OCI-LY7 (cell line): ENCODE data around the gene AGBL3. TPM values are rescaled to one million over a fixed set of nuclear protein-coding genes. Genes with fewer than 3 reads are reported as not detected.

ENCODE experiments used
- BruUV-seq: library from RNA; stranded (reverse); fragments of 400-500 nt; replicated peaks from 2 replicates; lab custom pipeline; 2021; lab: Mats Ljungman, UMichigan
- CTCF ChIA-PET: fragments of 300-600 bp; sonication (Branson Sonifier 250); formaldehyde crosslinking; loops from one replicate; lab custom pipeline; 2022; ENCODE audit warnings: antibody characterized with exemption; ENCODE audit not compliant: unreplicated experiment; lab: Charles Lee
- POLR2A ChIA-PET: fragments of 300-600 bp; sonication (Branson Sonifier 250); formaldehyde crosslinking; loops from one replicate; lab custom pipeline; 2022; ENCODE audit warnings: antibody characterized with exemption; lab: Charles Lee
- DNase-seq: peaks from one replicate; pipeline ENCODE4 v3.0.0-alpha.2; 2015; ENCODE audit warnings: low spot score
- H2AFZ ChIP-seq: fragments of 200-600 bp; sonication (generic), shearing (Covaris generic); 2 replicates; pipeline ENCODE4 v1.6.1; 2014; ENCODE audit warnings: mild to moderate bottlenecking, antibody characterized with exemption, low read length, moderate library complexity
- H3K27ac ChIP-seq: fragments of 200-600 bp; sonication (generic); 2 replicates; pipeline ENCODE4 v1.5.1; 2014; ENCODE audit warnings: mixed run types, low read depth, mild to moderate bottlenecking, moderate library complexity, low read length, inconsistent platforms; ENCODE audit not compliant: poor library complexity, severe bottlenecking
- H3K36me3 ChIP-seq: fragments of 200-600 bp; sonication (generic); 2 replicates; pipeline ENCODE4 v1.6.1; 2014; ENCODE audit warnings: mild to moderate bottlenecking, antibody characterized with exemption, low read length, moderate library complexity, mixed read lengths; ENCODE audit not compliant: insufficient read depth
- H3K4me1 ChIP-seq: fragments of 200-600 bp; sonication (generic); 2 replicates; pipeline ENCODE4 v1.5.1; 2014; ENCODE audit warnings: mild to moderate bottlenecking, low read length; ENCODE audit not compliant: insufficient read depth, poor library complexity, severe bottlenecking
- H3K4me2 ChIP-seq: fragments of 200-600 bp; sonication (generic); 2 replicates; pipeline ENCODE4 v1.6.1; 2014; ENCODE audit warnings: mild to moderate bottlenecking, low read length
- H3K4me3 ChIP-seq: fragments of 200-600 bp; sonication (generic); 2 replicates; pipeline ENCODE4 v1.5.1; 2014; ENCODE audit warnings: mild to moderate bottlenecking, low read depth, low read length; ENCODE audit not compliant: poor library complexity, severe bottlenecking
- H3K79me2 ChIP-seq: fragments of 200-600 bp; sonication (generic); 2 replicates; pipeline ENCODE4 v1.6.1; 2016; ENCODE audit warnings: low read depth, mild to moderate bottlenecking, low read length, moderate library complexity, mixed read lengths; ENCODE audit not compliant: insufficient read depth
- H3K9me2 ChIP-seq: fragments of 200-600 bp; sonication (generic); 2 replicates; pipeline ENCODE4 v1.6.1; 2016; ENCODE audit warnings: mild to moderate bottlenecking, low read length, mixed read lengths; ENCODE audit not compliant: insufficient read depth
- H3K9me3 ChIP-seq: fragments of 200-600 bp; sonication (generic); 2 replicates; pipeline ENCODE4 v1.6.1; 2014; ENCODE audit warnings: mild to moderate bottlenecking, mixed run types, low read length, mixed read lengths
- H4K20me1 ChIP-seq: fragments of 200-600 bp; sonication (generic); 2 replicates; pipeline ENCODE4 v1.6.1; 2014; ENCODE audit warnings: mild to moderate bottlenecking, antibody characterized with exemption, low read length, moderate library complexity, mixed read lengths; ENCODE audit not compliant: insufficient read depth
- EZH2phosphoT487 ChIP-seq: fragments of 200-600 bp; sonication (generic); IDR thresholded peaks from 2 replicates; pipeline ENCODE4 v1.6.1; 2018; ENCODE audit warnings: low read depth, borderline replicate concordance, mild to moderate bottlenecking, mixed run types, antibody characterized with exemption, low read length, moderate library complexity, mixed read lengths
- intact Hi-C: fragments of 100-400 bp; cut with micrococcal nuclease; formaldehyde crosslinking; loops from one replicate; pipeline ENCODE4 v1.10.0; 2022; ENCODE audit not compliant: unreplicated experiment
- total RNA-seq, 2 experiments: library from RNA; depleted of rRNA in 1 of 2; stranded (reverse); fragments of >200 nt in 1 of 2; shearing (Covaris generic) in 1 of 2; gene quantifications; 2 replicates each; pipeline ENCODE4 v1.2.3, GENCODE V29; 2014 to 2022
- TF ChIP-seq, protein P1 (sequence below): fragments of 200-600 bp; sonication (generic); conservative IDR thresholded peaks from 2 replicates; pipeline ENCODE4 v1.5.1; 2014; ENCODE audit warnings: mild to moderate bottlenecking, antibody characterized with exemption, low read length, moderate library complexity, mixed read lengths

AGBL3 gene
- total RNA-seq, 2 experiments from 2014 or later, result 3.5 to 4.9 TPM

DNA sequence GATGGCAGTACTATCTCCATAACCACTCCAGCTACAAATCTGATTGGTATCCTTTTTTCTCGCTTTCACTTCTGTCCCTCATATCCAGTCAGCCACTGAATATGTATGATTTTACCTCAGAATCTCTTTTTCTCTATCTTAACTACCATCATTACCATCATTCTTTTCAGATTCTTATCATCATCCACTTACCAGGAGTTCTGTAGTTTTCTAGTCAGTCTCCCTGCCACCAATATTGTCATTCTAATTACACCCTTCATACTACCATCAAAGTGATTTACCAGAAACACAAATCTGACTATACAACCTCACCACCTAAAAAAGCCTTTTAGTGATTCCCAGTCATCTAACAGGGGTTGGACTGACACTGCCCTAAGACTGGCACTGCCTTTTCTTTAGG is 96.7 kb downstream of the AGBL3 start:
- ChIA-PET POLR2A (no interaction called here), CTCF (no interaction called here)
- no TSS peak for BruUV-seq
- Histone ChIP-seq H3K4me2 (no peak overlapping the region), H3K36me3 (no peaks in the 10 kb centered on the region), H3K4me3 (no peak overlapping the region), H2AFZ (no peak overlapping the region), H3K4me1 (no peaks in the 10 kb centered on the region), H3K9me2 (no peaks in the 10 kb centered on the region), H3K27ac (no peak overlapping the region), H3K79me2 (no peaks in the 10 kb centered on the region), H3K9me3 (no peaks in the 10 kb centered on the region), H4K20me1 (no peaks in the 10 kb centered on the region)
- TF ChIP-seq EZH2phosphoT487, result no peak
- TF ChIP-seq, protein P1, sequence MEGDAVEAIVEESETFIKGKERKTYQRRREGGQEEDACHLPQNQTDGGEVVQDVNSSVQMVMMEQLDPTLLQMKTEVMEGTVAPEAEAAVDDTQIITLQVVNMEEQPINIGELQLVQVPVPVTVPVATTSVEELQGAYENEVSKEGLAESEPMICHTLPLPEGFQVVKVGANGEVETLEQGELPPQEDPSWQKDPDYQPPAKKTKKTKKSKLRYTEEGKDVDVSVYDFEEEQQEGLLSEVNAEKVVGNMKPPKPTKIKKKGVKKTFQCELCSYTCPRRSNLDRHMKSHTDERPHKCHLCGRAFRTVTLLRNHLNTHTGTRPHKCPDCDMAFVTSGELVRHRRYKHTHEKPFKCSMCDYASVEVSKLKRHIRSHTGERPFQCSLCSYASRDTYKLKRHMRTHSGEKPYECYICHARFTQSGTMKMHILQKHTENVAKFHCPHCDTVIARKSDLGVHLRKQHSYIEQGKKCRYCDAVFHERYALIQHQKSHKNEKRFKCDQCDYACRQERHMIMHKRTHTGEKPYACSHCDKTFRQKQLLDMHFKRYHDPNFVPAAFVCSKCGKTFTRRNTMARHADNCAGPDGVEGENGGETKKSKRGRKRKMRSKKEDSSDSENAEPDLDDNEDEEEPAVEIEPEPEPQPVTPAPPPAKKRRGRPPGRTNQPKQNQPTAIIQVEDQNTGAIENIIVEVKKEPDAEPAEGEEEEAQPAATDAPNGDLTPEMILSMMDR, result no peak
- intact Hi-C loops, result no loop called here
- no peak for DNase-seq

DNA sequence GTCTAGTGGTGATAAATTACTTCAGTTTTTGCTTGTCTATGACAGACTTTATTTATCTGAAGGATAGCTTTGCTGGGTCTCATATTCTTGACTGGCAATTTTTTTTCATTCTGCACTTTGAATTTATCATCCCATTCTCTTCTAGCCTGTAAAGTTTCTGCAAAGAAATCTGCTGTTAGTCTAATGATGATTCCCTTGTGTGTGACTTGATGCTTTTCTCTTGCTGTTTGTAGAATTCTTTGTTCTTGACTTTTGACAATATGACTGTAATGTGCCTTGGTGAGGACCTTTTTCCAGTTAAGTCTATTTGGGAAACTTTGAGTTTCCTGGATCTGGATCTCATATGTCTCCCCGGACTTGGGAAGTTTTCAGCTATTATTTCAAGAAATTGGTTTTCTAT is 102.3 kb downstream of the AGBL3 start:
- H2AFZ ChIP-seq, result no peak overlapping the region
- H3K36me3 ChIP-seq, result no peaks in the 10 kb centered on the region
- CTCF ChIA-PET, result no interaction called here
- H3K4me1 ChIP-seq, result no peaks in the 10 kb centered on the region
- no peak overlapping the region for H3K27ac ChIP-seq
- H3K9me3 ChIP-seq, result no peaks in the 10 kb centered on the region
- no peaks in the 10 kb centered on the region for H4K20me1 ChIP-seq
- H3K9me2 ChIP-seq, result no peaks in the 10 kb centered on the region
- POLR2A ChIA-PET, result no interaction called here
- no peaks in the 10 kb centered on the region for H3K79me2 ChIP-seq
- intact Hi-C loops, result no loop called here
- TF ChIP-seq, protein P1, result no peak
- no peak for TF ChIP-seq EZH2phosphoT487
- DNase-seq, result no peak
- H3K4me2 ChIP-seq, result no peak overlapping the region
- H3K4me3 ChIP-seq, result no peak overlapping the region
- BruUV-seq, result no TSS peak

DNA sequence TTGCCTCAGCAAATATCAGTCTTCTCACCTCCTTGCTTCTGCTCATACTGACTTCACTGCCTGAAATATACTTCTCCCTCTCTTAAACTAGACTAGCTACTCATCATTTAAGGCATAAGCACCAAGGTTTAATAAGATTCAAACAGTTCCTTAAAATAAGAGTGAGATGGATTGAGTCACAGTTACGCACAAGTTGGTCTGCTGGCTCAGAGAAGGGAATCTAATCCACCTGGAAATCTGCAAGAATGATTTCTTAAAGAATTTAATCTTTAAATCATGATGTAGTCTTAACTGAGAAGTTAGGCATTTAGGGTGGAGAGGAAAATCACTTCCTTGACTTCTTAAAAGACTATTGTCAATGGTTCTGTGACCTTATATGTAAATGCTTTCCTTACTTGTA is 105.4 kb downstream of the AGBL3 start:
- Histone ChIP-seq H3K36me3 (no peaks in the 10 kb centered on the region), H3K79me2 (no peaks in the 10 kb centered on the region), H3K4me2 (no peak overlapping the region), H4K20me1 (no peaks in the 10 kb centered on the region), H3K4me3 (no peak overlapping the region), H3K9me3 (no peaks in the 10 kb centered on the region), H3K27ac (no peak overlapping the region), H3K4me1 (no peaks in the 10 kb centered on the region), H3K9me2 (no peaks in the 10 kb centered on the region), H2AFZ (no peak overlapping the region)
- no peak for DNase-seq
- CTCF ChIA-PET, result no interaction called here
- no TSS peak for BruUV-seq
- TF ChIP-seq EZH2phosphoT487, result no peak
- TF ChIP-seq, protein P1, result no peak
- intact Hi-C loops, result no loop called here
- POLR2A ChIA-PET, result no interaction called here
